OCI-LY3 (cell line): Measurements from ENCODE around the gene NPHP1.
"Not testable (repeated sequence)": the region's sequence is repeated elsewhere in the genome, so short reads cannot be mapped to it uniquely, and the experiment has no call there.

Experiments
- H2AFZ ChIP-seq: fragments of 200-600, 300-600 bp; shearing (Covaris generic); 2 replicates; pipeline ENCODE4 v1.6.0; 2014; ENCODE audit warnings: antibody characterized with exemption, low read depth, low read length
- H3K27ac ChIP-seq: fragments of 200-600, 300-600 bp; sonication (generic); 2 replicates; pipeline ENCODE4 v1.5.1; 2014; ENCODE audit warnings: mild to moderate bottlenecking, low read length, moderate library complexity, mixed read lengths
- H3K27me3 ChIP-seq: fragments of 200-600, 300-600 bp; sonication (generic); 2 replicates; pipeline ENCODE4 v1.6.1; 2014; ENCODE audit warnings: low read depth, low read length, mixed read lengths
- H3K36me3 ChIP-seq: fragments of 200-600, 300-600 bp; sonication (generic); replicated peaks from 2 replicates; pipeline ENCODE3; 2014; ENCODE audit warnings: low read depth, low read length, mixed read lengths
- H3K4me1 ChIP-seq: fragments of 300-600, 200-600 bp; sonication (generic); 2 replicates; pipeline ENCODE4 v1.6.1; 2014; ENCODE audit warnings: low read length, mixed read lengths
- H3K4me2 ChIP-seq: fragments of 200-600, 300-600 bp; sonication (generic); 2 replicates; pipeline ENCODE4 v1.6.1; 2014; ENCODE audit warnings: low read length, mixed read lengths
- H3K4me3 ChIP-seq: fragments of 300-600, 200-600 bp; sonication (generic); 2 replicates; pipeline ENCODE4 v1.5.1; 2014; ENCODE audit warnings: antibody characterized with exemption, mild to moderate bottlenecking, low read length, moderate library complexity
- H3K79me2 ChIP-seq: fragments of 300-600, 200-600 bp; shearing (Covaris generic); 2 replicates; pipeline ENCODE4 v1.6.1; 2014; ENCODE audit warnings: mild to moderate bottlenecking, low read length, mixed read lengths
- H3K9ac ChIP-seq: fragments of 300-600, 200-600 bp; shearing (Covaris generic); 2 replicates; pipeline ENCODE4 v1.6.0; 2014; ENCODE audit warnings: mild to moderate bottlenecking, low read length, moderate library complexity
- H3K9me3 ChIP-seq: fragments of 200-600, 300-600 bp; shearing (Covaris generic); 2 replicates; pipeline ENCODE4 v1.6.1; 2014; ENCODE audit warnings: low read length, mixed read lengths; ENCODE audit not compliant: insufficient read depth
- H4K20me1 ChIP-seq: fragments of 200-600, 300-600 bp; sonication (generic); 2 replicates; pipeline ENCODE4 v1.6.1; 2016; ENCODE audit warnings: low read length, mixed read lengths; ENCODE audit not compliant: insufficient read depth
- EZH2phosphoT487 ChIP-seq: fragments of 200-600 bp; shearing (Covaris generic); IDR thresholded peaks from 2 replicates; pipeline ENCODE4 v1.6.1; 2018; ENCODE audit warnings: antibody characterized with exemption, mixed run types, low read depth
- TF ChIP-seq, protein P1 (sequence below): fragments of 200-600, 300-600 bp; sonication (generic); IDR thresholded peaks from 2 replicates; pipeline ENCODE4 v1.5.1; 2014; ENCODE audit warnings: antibody characterized with exemption, low read length, low read depth

Gene NPHP1

DNA sequence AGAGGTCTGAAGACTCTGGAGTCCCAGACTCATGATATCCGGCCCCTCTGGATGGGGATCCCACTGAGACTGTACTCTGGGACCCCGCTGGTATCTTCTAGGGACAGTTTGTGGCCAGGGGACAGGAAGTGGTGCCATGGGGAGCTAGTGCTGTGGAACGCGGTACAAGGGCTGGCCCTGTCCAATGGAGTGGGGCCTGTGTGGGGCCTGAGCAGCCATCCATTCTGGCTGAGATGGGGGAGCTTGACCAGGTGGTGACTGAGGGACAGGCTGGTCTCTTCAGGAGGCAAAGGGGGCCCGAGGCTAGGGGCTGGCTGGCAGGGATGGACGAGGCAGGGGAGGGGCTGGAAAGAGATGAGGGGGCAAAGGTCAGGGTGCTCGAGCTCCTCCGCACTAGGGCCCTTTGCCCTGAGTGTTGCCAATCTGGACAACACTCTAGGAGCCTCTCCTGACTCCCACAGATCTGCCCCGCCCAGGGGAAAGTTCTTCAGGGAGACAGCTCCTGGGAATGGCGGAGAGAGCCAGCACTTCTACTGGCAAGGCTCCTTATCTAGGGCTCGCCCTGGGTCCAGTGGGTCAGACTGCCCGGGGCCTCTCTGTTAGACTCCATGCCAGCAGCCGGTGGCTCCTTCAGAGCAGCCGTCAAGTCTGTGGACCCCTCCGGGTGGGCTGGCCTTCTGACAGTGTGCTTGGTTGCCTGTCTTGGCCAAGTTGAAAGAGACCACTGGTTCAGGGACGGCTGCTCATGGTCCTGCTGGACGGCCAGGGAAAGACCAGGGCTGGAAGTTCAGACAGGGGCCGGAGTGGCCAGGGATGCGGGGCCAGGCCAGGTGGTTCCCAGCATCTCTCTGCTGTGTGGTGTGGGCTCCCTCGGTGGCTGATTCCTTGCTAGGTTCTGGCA is 101.5 kb downstream of the NPHP1 start:
- TF ChIP-seq, protein P1, sequence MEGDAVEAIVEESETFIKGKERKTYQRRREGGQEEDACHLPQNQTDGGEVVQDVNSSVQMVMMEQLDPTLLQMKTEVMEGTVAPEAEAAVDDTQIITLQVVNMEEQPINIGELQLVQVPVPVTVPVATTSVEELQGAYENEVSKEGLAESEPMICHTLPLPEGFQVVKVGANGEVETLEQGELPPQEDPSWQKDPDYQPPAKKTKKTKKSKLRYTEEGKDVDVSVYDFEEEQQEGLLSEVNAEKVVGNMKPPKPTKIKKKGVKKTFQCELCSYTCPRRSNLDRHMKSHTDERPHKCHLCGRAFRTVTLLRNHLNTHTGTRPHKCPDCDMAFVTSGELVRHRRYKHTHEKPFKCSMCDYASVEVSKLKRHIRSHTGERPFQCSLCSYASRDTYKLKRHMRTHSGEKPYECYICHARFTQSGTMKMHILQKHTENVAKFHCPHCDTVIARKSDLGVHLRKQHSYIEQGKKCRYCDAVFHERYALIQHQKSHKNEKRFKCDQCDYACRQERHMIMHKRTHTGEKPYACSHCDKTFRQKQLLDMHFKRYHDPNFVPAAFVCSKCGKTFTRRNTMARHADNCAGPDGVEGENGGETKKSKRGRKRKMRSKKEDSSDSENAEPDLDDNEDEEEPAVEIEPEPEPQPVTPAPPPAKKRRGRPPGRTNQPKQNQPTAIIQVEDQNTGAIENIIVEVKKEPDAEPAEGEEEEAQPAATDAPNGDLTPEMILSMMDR = no peak
- no peak for TF ChIP-seq EZH2phosphoT487
- no peak overlapping the region for H3K4me2 ChIP-seq
- H3K36me3 ChIP-seq = no peaks in the 10 kb centered on the region
- no peaks in the 10 kb centered on the region for H3K27me3 ChIP-seq
- no peaks in the 10 kb centered on the region for H3K79me2 ChIP-seq
- no peaks in the 10 kb centered on the region for H3K4me1 ChIP-seq
- no peaks in the 10 kb centered on the region for H3K9me3 ChIP-seq
- H3K27ac ChIP-seq = no peak overlapping the region
- H2AFZ ChIP-seq = no peak overlapping the region
- no peak overlapping the region for H3K4me3 ChIP-seq
- no peak overlapping the region for H3K9ac ChIP-seq
- no peaks in the 10 kb centered on the region for H4K20me1 ChIP-seq

DNA sequence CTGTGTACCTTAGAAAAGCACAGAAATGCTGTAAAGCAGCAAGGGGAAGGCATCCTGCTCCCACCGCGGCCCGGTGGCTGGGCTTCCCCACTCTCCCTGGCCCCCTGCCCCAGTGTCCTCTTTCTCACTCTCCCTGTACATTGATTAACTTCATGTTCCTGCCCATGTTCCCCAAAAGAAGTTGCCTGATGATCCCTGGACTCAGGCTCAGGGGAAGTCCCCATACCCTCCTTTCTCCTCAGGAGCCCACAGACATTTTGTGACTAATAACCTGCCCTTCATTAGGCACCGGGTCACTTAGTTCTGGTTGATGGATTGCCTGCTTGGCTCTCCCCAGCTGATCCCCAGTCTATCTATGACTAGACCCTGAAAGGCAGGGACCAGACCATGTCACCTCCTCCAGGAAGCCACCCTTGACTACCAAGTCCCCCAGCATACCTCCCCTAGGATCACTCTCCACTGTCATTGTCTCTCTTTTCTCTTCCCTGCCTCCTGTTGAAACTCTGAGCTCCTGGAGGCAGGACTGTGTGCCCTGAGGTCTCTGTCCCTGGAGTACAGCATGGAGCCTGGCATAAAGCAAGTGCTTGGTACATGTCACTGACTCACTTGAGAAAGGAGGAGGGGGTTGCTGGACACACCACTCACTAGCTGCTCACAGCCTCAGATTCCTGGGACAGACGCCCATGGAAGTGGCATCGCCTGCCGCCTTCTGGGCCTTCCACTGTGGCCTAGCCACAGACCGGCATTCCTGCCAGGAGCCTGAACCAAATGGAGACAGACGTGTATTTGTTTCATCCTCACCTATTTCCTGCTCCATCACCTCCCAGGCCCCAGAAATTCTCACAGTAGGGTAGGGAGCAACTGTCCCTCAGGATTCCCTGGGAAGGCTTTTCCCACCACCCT is 102.7 kb downstream of the NPHP1 start:
- H3K4me3 ChIP-seq = no peak overlapping the region
- no peak overlapping the region for H3K4me2 ChIP-seq
- no peaks in the 10 kb centered on the region for H3K4me1 ChIP-seq
- no peaks in the 10 kb centered on the region for H3K36me3 ChIP-seq
- no peaks in the 10 kb centered on the region for H3K27me3 ChIP-seq
- H3K9me3 ChIP-seq = no peaks in the 10 kb centered on the region
- H3K27ac ChIP-seq = no peak overlapping the region
- H3K9ac ChIP-seq = no peak overlapping the region
- no peak overlapping the region for H2AFZ ChIP-seq
- no peaks in the 10 kb centered on the region for H4K20me1 ChIP-seq
- H3K79me2 ChIP-seq = no peaks in the 10 kb centered on the region
- TF ChIP-seq EZH2phosphoT487 = no peak
- TF ChIP-seq, protein P1 = no peak

DNA sequence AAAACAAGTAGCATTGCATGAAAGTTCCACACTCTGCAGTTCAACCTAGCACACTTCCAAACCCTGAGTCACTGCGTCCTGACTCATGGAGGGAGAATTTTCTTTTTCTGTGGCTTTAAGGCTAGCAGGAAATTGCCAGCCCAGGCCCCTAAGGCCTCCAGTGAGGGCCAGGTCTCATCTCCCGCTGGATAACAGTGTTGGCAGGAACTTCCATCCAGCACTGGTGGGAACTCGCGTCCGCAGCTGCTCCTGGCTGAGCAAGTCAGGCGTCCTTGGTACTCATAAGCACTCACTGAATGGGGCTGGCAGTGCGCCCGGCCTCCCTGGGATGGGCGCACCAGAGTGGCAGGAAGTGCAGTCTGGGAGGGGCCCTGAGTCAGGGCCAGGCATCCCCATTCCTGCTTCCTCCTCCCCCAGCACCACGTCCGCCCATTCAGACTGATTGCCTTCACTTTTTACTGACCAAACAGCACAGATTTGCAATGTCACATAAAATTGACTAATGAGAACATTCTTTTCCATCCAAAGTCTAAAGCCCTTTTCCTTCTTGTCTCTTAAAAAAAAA is 103.5 kb downstream of the NPHP1 start:
- Histone ChIP-seq H3K36me3 (no peaks in the 10 kb centered on the region), H4K20me1 (no peaks in the 10 kb centered on the region), H3K4me1 (no peaks in the 10 kb centered on the region), H2AFZ (no peak overlapping the region), H3K4me2 (no peak overlapping the region), H3K27me3 (no peaks in the 10 kb centered on the region), H3K9ac (no peak overlapping the region), H3K4me3 (no peak overlapping the region), H3K27ac (no peak overlapping the region), H3K79me2 (no peaks in the 10 kb centered on the region), H3K9me3 (no peaks in the 10 kb centered on the region)
- TF ChIP-seq EZH2phosphoT487 = no peak
- TF ChIP-seq, protein P1 = no peak

DNA sequence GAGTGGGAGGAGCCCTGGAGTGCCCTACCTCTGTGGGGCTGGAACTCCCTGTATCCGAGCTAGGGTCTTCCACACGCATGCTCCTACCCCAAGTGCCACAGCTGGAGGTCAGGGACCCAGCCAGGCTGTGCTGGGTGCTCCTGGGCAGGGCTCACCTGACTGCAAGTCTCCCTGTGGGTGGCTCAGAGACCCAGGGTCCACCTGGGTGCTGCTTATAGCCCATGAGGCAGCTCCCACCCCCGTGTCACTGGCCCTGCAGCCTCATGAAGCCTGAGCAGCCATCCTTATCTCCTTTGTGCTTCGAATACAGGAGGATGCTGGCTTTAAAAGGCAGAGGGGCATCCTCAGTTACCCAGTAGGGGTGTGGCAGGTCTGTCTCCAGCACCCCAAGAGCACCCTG is 103.9 kb downstream of the NPHP1 start:
- not testable (repeated sequence) for H3K9ac ChIP-seq, H2AFZ ChIP-seq, H3K79me2 ChIP-seq, H3K4me2 ChIP-seq, H4K20me1 ChIP-seq, H3K27me3 ChIP-seq, H3K4me1 ChIP-seq, H3K9me3 ChIP-seq, H3K4me3 ChIP-seq, H3K27ac ChIP-seq, H3K36me3 ChIP-seq
